SK-N-SH treated with all-trans-retinoic acid at 6 μM for 48 hours (cell line): ENCODE measurements around the gene PCBD2.

ENCODE experiments used
- ESRRG ChIP-seq: fragments of 250-450 bp; sonication (Bioruptor Pico); IDR thresholded peaks from 2 replicates; pipeline ENCODE4 v1.6.1; 2021; ENCODE audit warnings: mild to moderate bottlenecking
- PPARA ChIP-seq: fragments of 250-450 bp; sonication (Bioruptor Pico); IDR thresholded peaks from 2 replicates; pipeline ENCODE4 v1.5.0; 2020; ENCODE audit warnings: mild to moderate bottlenecking, borderline replicate concordance
- TCF4 ChIP-seq: fragments of 250-450 bp; sonication (Bioruptor Pico); IDR thresholded peaks from 2 replicates; pipeline ENCODE4 v1.8.0; 2021; ENCODE audit warnings: mild to moderate bottlenecking, moderate library complexity, borderline replicate concordance
- TOX ChIP-seq: fragments of 250-450 bp; sonication (Bioruptor Pico); IDR thresholded peaks from 2 replicates; pipeline ENCODE4 v1.8.0; 2021; ENCODE audit warnings: mild to moderate bottlenecking, moderate library complexity, borderline replicate concordance
- ZNF8 ChIP-seq: fragments of 450-650 bp; formaldehyde crosslinking; IDR thresholded peaks from 2 replicates; pipeline ENCODE4 v1.5.0; 2020; ENCODE audit warnings: mild to moderate bottlenecking, moderate library complexity
- TF ChIP-seq, protein P1 (sequence below): fragments of 250-450 bp; sonication (Bioruptor Pico); IDR thresholded peaks from 2 replicates; pipeline ENCODE4 v1.8.0; 2020; ENCODE audit warnings: mild to moderate bottlenecking, moderate library complexity, borderline replicate concordance
- TF ChIP-seq, protein P2 (sequence below): fragments of 250-450 bp; sonication (Bioruptor Pico); IDR thresholded peaks from 2 replicates; pipeline ENCODE4 v1.5.1; 2020; ENCODE audit warnings: low read depth, mild to moderate bottlenecking, moderate library complexity

DNA sequence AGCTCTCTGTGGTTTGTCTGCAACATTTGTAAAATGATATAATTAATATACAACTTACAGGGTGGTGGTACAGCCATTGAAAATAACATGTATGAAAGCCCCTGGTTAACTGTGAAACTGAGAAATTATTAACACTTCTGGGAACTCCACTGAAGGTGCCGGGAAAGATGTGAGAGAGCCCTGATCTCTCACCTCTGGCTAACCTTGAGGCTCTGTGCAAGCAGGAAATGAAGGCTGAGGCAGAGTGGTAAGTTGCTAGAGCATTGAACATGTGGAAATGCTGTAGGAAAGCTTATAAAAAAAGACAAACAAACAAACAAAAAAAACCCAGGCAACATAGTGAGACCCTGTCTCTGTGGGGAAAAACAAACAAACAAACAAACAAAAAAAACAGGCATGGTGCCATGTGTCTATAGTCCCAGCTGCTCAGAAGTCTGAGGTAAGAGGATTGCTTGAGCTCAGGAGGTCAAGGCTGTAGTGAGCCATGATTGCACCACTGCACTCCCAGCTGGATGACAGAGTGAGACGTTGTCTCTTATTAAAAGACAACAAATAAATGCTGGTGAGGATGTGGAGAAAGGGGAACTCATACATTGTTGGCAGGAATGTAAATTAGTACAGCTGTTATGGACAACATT is 70.3 kb downstream of the PCBD2 start:
- TF ChIP-seq TOX (no peak), PPARA (CRISPR knock-in tag) (no peak), TCF4 (CRISPR knock-in tag) (no peak), ESRRG (CRISPR knock-in tag) (no peak), ZNF8 (CRISPR knock-in tag) (no peak)
- TF ChIP-seq, protein P1, sequence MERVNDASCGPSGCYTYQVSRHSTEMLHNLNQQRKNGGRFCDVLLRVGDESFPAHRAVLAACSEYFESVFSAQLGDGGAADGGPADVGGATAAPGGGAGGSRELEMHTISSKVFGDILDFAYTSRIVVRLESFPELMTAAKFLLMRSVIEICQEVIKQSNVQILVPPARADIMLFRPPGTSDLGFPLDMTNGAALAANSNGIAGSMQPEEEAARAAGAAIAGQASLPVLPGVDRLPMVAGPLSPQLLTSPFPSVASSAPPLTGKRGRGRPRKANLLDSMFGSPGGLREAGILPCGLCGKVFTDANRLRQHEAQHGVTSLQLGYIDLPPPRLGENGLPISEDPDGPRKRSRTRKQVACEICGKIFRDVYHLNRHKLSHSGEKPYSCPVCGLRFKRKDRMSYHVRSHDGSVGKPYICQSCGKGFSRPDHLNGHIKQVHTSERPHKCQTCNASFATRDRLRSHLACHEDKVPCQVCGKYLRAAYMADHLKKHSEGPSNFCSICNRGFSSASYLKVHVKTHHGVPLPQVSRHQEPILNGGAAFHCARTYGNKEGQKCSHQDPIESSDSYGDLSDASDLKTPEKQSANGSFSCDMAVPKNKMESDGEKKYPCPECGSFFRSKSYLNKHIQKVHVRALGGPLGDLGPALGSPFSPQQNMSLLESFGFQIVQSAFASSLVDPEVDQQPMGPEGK (CRISPR knock-in tag), result no peak
- TF ChIP-seq, protein P2, sequence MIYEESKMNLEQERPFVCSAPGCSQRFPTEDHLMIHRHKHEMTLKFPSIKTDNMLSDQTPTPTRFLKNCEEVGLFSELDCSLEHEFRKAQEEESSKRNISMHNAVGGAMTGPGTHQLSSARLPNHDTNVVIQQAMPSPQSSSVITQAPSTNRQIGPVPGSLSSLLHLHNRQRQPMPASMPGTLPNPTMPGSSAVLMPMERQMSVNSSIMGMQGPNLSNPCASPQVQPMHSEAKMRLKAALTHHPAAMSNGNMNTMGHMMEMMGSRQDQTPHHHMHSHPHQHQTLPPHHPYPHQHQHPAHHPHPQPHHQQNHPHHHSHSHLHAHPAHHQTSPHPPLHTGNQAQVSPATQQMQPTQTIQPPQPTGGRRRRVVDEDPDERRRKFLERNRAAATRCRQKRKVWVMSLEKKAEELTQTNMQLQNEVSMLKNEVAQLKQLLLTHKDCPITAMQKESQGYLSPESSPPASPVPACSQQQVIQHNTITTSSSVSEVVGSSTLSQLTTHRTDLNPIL (CRISPR knock-in tag), result no peak
